KG1 (cell line): ENCODE measurements around the gene TIGD6.
A peak's percentile ranks its signal among the peaks of the same experiment; 100 is the strongest.
"Not testable (repeated sequence)": the region's sequence is repeated elsewhere in the genome, so short reads cannot be mapped to it uniquely, and the experiment has no call there.

ENCODE experiments used
- DNase-seq: peaks from one replicate; lab custom pipeline; 2025; lab: John Stamatoyannopoulos, UW

Gene TIGD6

GRCh38 chr5:149969181-149969930 is 31.1 kb downstream of the TIGD6 start:
- DNase-seq = no peak

- DNase-seq = no peak
Measured at GRCh38 chr5:149966946-149967345, 33.5 kb downstream of the TIGD6 start.

- DNase-seq = no peak
Measured at GRCh38 chr5:149963729-149964128, 36.7 kb downstream of the TIGD6 start.

GRCh38 chr5:149962601-149963300 is 37.7 kb downstream of the TIGD6 start:
- DNase-seq = no peak

GRCh38 chr5:149961957-149962409 is 38.5 kb downstream of the TIGD6 start:
- DNase-seq = no peak

GRCh38 chr5:149961186-149961685 is 39.2 kb downstream of the TIGD6 start:
- no peak for DNase-seq

- DNase-seq = peak; percentile 29
Measured at GRCh38 chr5:149960272-149961185, 39.9 kb downstream of the TIGD6 start, which contains the start of gene SLC26A2. Gene SLC26A2 (plus strand): TSS chr5:149960758. CDS start chr5:149977653, 16,895 bp downstream.

GRCh38 chr5:149959406-149960236 is 40.8 kb downstream of the TIGD6 start:
- no peak for DNase-seq

- DNase-seq = no peak
Measured at GRCh38 chr5:149957855-149958254, 42.6 kb downstream of the TIGD6 start.

- DNase-seq = no peak
Measured at GRCh38 chr5:149956685-149957084, 43.8 kb downstream of the TIGD6 start.

GRCh38 chr5:149954798-149955197 is 45.7 kb downstream of the TIGD6 start:
- DNase-seq = no peak

- DNase-seq = no peak
Measured at GRCh38 chr5:149953436-149954121, 46.9 kb downstream of the TIGD6 start.

GRCh38 chr5:149951138-149951749 is 49.2 kb downstream of the TIGD6 start:
- no peak for DNase-seq

- no peak for DNase-seq
Measured at GRCh38 chr5:149948993-149949392, 51.5 kb downstream of the TIGD6 start.

GRCh38 chr5:149946118-149946517 is 54.3 kb downstream of the TIGD6 start:
- no peak for DNase-seq

- no peak for DNase-seq
Measured at GRCh38 chr5:149944666-149945065, 55.8 kb downstream of the TIGD6 start, which contains the start of gene PDE6A. Gene PDE6A (minus strand): TSS chr5:149944793. CDS start chr5:149944673, 120 bp downstream.

- not testable (repeated sequence) for DNase-seq
Measured at GRCh38 chr5:149943177-149943949, 57.1 kb downstream of the TIGD6 start.
